HEK293T (cell line): ENCODE results near the gene IDH2.

Experiments
- CTCF ChIA-PET: fragments of 350-600 bp; formaldehyde crosslinking; extraction: SDS; loops from one replicate; lab custom pipeline; 2021; ENCODE audit warnings: antibody characterized with exemption, inconsistent platforms; lab: Yijun Ruan, JAX
- POLR2A ChIA-PET: fragments of 350-600 bp; formaldehyde crosslinking; extraction: SDS; loops from one replicate; lab custom pipeline; 2020; ENCODE audit warnings: antibody characterized with exemption, inconsistent platforms; lab: Yijun Ruan, JAX
- DNase-seq: peaks from one replicate; pipeline ENCODE4 v3.0.0; 2012; ENCODE audit warnings: mixed read lengths; ENCODE audit errors: extremely low spot score
- ARNT ChIP-seq: fragments of 450-650 bp; IDR thresholded peaks from 2 replicates; pipeline ENCODE4 v1.6.1; 2017; ENCODE audit warnings: mild to moderate bottlenecking
- BHLHE40 ChIP-seq: fragments of 450-650 bp; IDR thresholded peaks from 2 replicates; pipeline ENCODE4 v1.6.1; 2016; ENCODE audit warnings: mild to moderate bottlenecking, moderate library complexity, borderline replicate concordance
- CTBP1 ChIP-seq: fragments of 450-650 bp; IDR thresholded peaks from 2 replicates; pipeline ENCODE4 v1.6.1; 2016; ENCODE audit warnings: borderline replicate concordance
- ELF4 ChIP-seq: fragments of 450-650 bp; IDR thresholded peaks from 2 replicates; pipeline ENCODE4 v1.6.1; 2017; ENCODE audit warnings: antibody characterized with exemption
- FOXA1 ChIP-seq: fragments of 450-650 bp; IDR thresholded peaks from 2 replicates; pipeline ENCODE4 v1.6.1; 2016; ENCODE audit warnings: mild to moderate bottlenecking
- FOXK2 ChIP-seq: fragments of 450-650 bp; IDR thresholded peaks from 2 replicates; pipeline ENCODE4 v1.6.1; 2016; ENCODE audit warnings: mild to moderate bottlenecking
- FOXM1 ChIP-seq: fragments of 450-650 bp; IDR thresholded peaks from 2 replicates; pipeline ENCODE4 v1.6.1; 2017; ENCODE audit warnings: mild to moderate bottlenecking, borderline replicate concordance
- HDGF ChIP-seq: fragments of 450-650 bp; IDR thresholded peaks from 2 replicates; pipeline ENCODE4 v1.6.1; 2017; ENCODE audit warnings: antibody characterized with exemption, borderline replicate concordance
- L3MBTL2 ChIP-seq: fragments of 450-650 bp; conservative IDR thresholded peaks from 2 replicates; pipeline ENCODE4 v1.6.1; 2016; ENCODE audit warnings: mild to moderate bottlenecking
- LEF1 ChIP-seq: fragments of 450-650 bp; IDR thresholded peaks from 2 replicates; pipeline ENCODE4 v1.6.1; 2017; ENCODE audit warnings: mild to moderate bottlenecking, borderline replicate concordance
- NFRKB ChIP-seq: fragments of 450-650 bp; IDR thresholded peaks from 2 replicates; pipeline ENCODE4 v1.6.1; 2016; ENCODE audit warnings: mild to moderate bottlenecking, moderate library complexity
- SP1 ChIP-seq: fragments of 450-650 bp; IDR thresholded peaks from 2 replicates; pipeline ENCODE4 v1.6.1; 2017
- SUZ12 ChIP-seq: fragments of 450-650 bp; IDR thresholded peaks from 2 replicates; pipeline ENCODE4 v1.6.1; 2016; ENCODE audit warnings: mild to moderate bottlenecking
- TARDBP ChIP-seq: fragments of 450-650 bp; IDR thresholded peaks from 2 replicates; pipeline ENCODE4 v1.6.1; 2016
- ZNF384 ChIP-seq: fragments of 450-650 bp; IDR thresholded peaks from 2 replicates; pipeline ENCODE4 v1.6.1; 2016
- TF ChIP-seq, protein P1 (sequence below): fragments of 450-650 bp; IDR thresholded peaks from 2 replicates; pipeline ENCODE4 v1.6.1; 2016

IDH2 gene

DNA sequence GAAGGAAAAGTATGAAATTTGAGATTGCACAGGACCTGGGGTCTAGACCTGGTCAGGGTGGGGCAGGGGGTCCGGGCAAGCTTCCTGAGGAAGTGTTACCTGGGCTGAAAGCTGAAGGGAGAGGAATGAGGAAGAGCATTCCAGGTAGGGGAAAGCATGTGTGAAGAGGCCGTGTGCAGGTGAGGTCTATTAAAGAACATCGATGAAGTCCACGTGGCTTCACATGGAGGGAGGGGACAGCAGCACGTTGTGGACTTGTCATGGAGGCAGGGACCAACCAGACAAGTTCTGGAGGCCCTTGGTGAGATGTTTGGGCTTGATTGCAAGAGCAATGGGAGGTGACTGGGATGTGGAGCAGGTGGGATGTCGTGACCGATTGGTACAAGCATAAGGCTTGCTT, 47.1 kb downstream of the IDH2 start:
- POLR2A ChIA-PET: interaction anchor here (1.3 to 1.8 kb wide), 2 partner anchors 53 to 161 kb away, joined by 3 to 7 read pairs; partner anchors contain the start of gene AP3S2
- TF ChIP-seq ARNT: no peak
- no peak for TF ChIP-seq L3MBTL2
- CTCF ChIA-PET: interaction anchor here (1.4 to 1.5 kb wide), 2 partner anchors 15 to 23 kb away, joined by 5 read pairs; no protein-coding TSS in a partner anchor
- DNase-seq: no peak

DNA sequence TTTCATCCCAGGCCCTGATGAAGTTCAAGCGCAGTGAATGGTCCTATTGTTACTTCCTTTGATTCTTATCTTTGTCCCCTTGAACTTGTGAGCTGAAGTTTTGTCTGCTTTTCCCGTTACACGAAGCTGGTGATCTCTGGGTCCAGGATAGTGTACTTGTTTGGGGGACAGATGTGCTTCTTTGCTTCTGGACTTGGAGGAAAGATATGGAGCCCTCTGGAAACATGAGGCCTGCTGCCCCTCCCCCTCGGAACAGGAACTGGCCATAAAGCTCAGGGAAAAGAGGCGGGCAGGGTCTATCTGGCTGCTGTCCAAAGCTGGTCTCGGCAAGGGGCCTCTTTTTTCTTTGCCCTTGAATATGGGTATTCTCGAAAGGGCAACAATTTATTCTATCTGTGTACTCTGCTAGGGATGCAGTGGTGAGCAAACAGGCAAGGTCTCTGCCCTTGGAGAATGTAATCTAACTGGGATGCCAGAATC, 47.6 kb downstream of the IDH2 start:
- TF ChIP-seq TARDBP (no peak), FOXM1 (no peak), SP1 (no peak), LEF1 (no peak), BHLHE40 (no peak), L3MBTL2 (peak; percentile 25; the same call in 1 of the 2 replicates)
- ChIA-PET CTCF (interaction anchor here (1.4 to 1.5 kb wide), 2 partner anchors 16 to 23 kb away, joined by 5 read pairs; no protein-coding TSS in a partner anchor), POLR2A (interaction anchor here (1.3 to 1.8 kb wide), 2 partner anchors 52 to 160 kb away, joined by 3 to 7 read pairs; partner anchors contain the start of gene AP3S2)
- DNase-seq: no peak

DNA sequence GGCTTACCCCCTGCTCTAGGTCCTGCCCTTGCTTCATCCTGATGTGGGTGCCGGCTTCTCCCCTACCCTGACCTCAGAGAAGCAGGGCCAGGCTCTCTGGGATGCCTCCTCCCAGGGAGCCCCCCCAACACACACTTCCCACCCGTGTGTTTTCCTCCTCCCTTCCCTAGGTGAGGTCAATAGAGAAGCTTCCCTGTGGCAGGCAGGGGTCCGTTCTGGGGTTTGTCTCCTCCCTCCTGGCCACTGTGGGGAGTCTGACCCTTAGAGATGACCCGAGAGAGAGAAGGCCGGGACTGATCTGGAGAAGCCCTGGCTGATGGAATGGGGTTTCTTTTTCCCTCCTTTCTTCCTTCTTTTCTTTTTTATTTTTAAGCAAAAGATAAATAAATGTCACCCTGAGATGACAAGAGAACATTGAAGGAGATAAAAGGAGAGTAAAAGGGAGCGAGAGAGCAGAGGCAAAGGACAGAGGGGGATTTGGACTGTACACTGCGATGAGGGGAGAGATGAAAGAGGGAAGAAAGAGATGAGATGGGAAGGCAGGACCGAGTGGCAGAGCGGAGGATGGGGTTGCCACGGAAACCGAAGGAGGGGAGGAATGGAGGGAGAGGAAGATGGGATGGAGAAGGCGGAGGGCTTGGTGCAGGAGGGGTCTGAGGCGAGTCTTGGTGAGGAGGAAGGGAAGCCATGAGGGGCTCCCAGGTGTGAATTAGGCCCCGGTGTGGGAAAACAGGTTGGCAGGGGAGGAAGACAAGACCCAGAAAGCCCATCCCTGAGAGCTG, 48.4 kb downstream of the IDH2 start:
- ChIA-PET CTCF (interaction anchor here (0.6 to 1.4 kb wide), 2 partner anchors 16 to 75 kb away, joined by 3 to 5 read pairs; no protein-coding TSS in a partner anchor), POLR2A (interaction anchor here (1.3 to 1.8 kb wide), 2 partner anchors 51 to 160 kb away, joined by 3 to 7 read pairs; partner anchors contain the start of gene AP3S2)
- DNase-seq: no peak
- TF ChIP-seq FOXA1 (no peak), ARNT (no peak), L3MBTL2 (no peak), TARDBP (no peak), BHLHE40 (no peak), ELF4 (no peak), FOXK2 (no peak), CTBP1 (no peak), SUZ12 (no peak), SP1 (no peak), HDGF (no peak)
- TF ChIP-seq, protein P1, sequence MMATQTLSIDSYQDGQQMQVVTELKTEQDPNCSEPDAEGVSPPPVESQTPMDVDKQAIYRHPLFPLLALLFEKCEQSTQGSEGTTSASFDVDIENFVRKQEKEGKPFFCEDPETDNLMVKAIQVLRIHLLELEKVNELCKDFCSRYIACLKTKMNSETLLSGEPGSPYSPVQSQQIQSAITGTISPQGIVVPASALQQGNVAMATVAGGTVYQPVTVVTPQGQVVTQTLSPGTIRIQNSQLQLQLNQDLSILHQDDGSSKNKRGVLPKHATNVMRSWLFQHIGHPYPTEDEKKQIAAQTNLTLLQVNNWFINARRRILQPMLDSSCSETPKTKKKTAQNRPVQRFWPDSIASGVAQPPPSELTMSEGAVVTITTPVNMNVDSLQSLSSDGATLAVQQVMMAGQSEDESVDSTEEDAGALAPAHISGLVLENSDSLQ: no peak

DNA sequence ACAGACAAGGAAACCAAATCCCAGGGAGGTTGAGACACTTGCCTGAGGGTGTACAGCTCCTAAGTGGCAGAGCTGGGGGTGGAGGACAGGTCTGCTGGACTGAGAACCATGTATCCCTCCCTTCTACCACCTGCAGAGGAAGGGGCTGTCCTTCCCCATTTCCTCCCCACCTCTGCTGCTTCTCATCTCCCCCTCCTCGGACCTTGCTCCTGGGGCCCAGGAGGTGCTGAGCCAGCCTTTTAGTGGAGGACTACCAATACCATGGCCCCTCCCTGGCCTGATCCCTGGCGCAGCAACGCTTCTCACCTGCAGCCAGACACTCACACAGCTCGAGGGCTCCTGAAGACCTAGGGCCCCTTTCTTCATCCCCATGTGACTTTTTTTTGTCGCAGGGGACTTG, 50.4 kb downstream of the IDH2 start:
- CTCF ChIA-PET: interaction anchor here (0.5 kb wide), 1 partner anchor 18 kb away, joined by 4 read pairs; no protein-coding TSS in a partner anchor
- TF ChIP-seq, protein P1: no peak
- no peak for TF ChIP-seq L3MBTL2
- TF ChIP-seq FOXA1: no peak
- no peak for TF ChIP-seq SP1
- TF ChIP-seq ARNT: no peak
- TF ChIP-seq ELF4: no peak
- no peak for TF ChIP-seq ZNF384
- TF ChIP-seq FOXK2: no peak
- TF ChIP-seq HDGF: no peak
- TF ChIP-seq CTBP1: no peak
- TF ChIP-seq FOXM1: no peak
- TF ChIP-seq SUZ12: no peak
- POLR2A ChIA-PET: no interaction called here
- no peak for DNase-seq

DNA sequence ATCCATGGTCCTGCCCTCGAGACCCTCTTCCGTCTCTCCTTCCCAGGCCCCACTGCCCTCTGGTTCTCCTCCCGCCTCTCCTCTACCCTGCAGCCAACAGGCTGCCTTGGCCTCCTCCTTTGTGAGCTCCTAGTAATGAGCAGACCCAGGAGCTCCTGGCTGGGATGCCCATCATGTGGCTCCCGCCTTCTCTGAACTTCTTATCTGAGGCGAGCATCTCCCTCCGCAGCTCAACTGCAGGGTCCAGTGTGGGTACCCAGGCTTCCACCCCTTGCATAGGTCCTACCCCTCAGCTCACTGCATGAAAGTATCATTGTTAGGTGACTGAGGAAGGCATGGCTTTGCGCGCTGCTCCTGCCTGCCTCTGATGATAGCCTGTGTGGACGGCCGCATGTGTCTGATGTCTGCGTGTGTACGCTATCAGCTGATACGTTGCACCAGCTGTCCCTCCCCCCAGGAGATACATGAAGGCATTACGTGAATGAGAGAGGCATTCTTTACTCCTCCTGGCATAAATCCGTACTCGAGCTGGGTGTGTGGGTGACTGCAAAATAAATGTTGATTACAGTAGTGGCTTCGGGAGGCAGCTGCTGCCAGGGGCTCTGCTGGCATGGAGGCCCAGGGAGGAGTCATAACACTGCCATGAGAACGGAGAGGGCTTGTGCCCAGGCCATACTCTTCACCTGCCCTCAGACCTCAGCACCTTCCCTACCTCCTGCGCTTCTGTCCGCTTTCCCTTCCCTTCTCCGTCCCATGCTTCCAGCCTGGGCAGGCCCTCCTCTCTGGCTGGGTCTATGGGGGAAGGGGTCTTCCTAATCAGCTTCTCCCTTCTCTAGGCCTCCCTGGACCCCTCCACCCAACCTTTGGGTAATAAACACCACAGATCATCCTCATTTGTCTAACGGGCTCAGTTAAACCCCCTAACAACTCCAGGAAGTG, 52.3 kb downstream of the IDH2 start:
- ChIA-PET POLR2A (interaction anchor here (1.3 kb wide), 1 partner anchor 156 kb away, joined by 5 read pairs; the partner anchor contains the start of gene AP3S2), CTCF (no interaction called here)
- no peak for DNase-seq
- TF ChIP-seq NFRKB (no peak), FOXM1 (no peak), ELF4 (no peak), FOXA1 (no peak), SP1 (no peak), ZNF384 (no peak), BHLHE40 (no peak)

DNA sequence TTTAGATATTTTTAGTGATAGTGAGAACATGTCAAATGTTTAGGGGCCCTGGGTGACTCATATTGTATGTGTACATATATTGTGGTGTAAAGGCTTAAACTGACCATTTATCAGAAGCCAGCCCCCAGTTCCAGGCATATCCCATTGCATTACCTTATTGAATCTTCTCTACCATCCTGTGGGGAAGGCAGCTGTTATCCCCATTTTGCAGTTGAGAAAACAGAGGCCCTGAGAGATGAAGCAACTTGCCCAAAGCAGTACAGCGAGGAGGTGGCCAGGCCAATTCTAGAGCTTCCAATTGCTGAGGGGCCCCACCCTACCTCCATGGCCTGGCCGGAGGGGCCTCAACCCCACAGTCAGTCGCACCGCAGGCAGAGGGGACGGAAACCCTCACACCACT, 53.2 kb downstream of the IDH2 start:
- no peak for TF ChIP-seq SP1
- no peak for TF ChIP-seq NFRKB
- TF ChIP-seq, protein P1: no peak
- no peak for TF ChIP-seq ELF4
- CTCF ChIA-PET: no interaction called here
- no peak for DNase-seq

More for the DNA sequence above, 53.2 kb downstream of the IDH2 start:
- POLR2A ChIA-PET: interaction anchor here (1.3 kb wide), 1 partner anchor 155 kb away, joined by 5 read pairs; the partner anchor contains the start of gene AP3S2
